PC-9 (cell line): ENCODE measurements around the gene HAGHL.

Experiments used
- EZH2 ChIP-seq: fragments of 200-600 bp; sonication (generic); IDR thresholded peaks from 2 replicates; pipeline ENCODE4 v1.8.0; 2017; ENCODE audit warnings: antibody characterized with exemption, low read depth
- TF ChIP-seq, protein P1 (sequence below): fragments of 200-600 bp; sonication (generic); conservative IDR thresholded peaks from 2 replicates; pipeline ENCODE4 v1.6.1; 2017; ENCODE audit warnings: mixed run types, antibody characterized with exemption, mild to moderate bottlenecking, moderate library complexity

DNA sequence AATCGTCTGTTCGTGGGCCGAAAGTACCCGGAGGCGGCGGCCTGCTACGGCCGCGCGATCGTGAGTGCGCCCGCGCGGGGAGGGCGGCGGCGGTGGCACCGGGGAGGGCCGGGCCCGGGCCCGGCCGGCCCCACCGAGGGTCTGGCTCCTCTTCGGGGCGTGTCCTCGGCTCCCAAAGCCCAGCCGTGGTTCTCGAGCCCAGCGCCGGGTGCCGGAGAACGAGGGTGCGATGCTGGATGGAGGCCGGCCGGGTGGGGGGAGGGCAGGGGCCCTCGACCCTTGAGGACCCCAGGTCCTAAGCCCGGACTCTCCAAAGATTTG is 46.3 kb upstream of the HAGHL start:
- TF ChIP-seq, protein P1, sequence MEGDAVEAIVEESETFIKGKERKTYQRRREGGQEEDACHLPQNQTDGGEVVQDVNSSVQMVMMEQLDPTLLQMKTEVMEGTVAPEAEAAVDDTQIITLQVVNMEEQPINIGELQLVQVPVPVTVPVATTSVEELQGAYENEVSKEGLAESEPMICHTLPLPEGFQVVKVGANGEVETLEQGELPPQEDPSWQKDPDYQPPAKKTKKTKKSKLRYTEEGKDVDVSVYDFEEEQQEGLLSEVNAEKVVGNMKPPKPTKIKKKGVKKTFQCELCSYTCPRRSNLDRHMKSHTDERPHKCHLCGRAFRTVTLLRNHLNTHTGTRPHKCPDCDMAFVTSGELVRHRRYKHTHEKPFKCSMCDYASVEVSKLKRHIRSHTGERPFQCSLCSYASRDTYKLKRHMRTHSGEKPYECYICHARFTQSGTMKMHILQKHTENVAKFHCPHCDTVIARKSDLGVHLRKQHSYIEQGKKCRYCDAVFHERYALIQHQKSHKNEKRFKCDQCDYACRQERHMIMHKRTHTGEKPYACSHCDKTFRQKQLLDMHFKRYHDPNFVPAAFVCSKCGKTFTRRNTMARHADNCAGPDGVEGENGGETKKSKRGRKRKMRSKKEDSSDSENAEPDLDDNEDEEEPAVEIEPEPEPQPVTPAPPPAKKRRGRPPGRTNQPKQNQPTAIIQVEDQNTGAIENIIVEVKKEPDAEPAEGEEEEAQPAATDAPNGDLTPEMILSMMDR = no peak
- TF ChIP-seq EZH2 = no peak
